Measurements from ENCODE around the gene MAN1C1.

GRCh38 chr1:25641329-25641725 lies 24.7 kb downstream of the MAN1C1 start:
- no peak for TF ChIP-seq CTCF (IDR thresholded peaks at IDR 0.05)
- TF ChIP-seq POLR2A (IDR thresholded peaks at IDR 0.05), result no peak

Measured in uterus (tissue), 2 donors.